ENCODE data around the gene PLEKHG5. TPM values are rescaled to one million over a fixed set of nuclear protein-coding genes. Genes with fewer than 3 reads are reported as not detected.

PLEKHG5 gene
- total and polyA plus RNA-seq, 2 donors (not counting 1 experiment from before 2014, with no cell fraction given), result 0.13 to 0.20 TPM

DNA sequence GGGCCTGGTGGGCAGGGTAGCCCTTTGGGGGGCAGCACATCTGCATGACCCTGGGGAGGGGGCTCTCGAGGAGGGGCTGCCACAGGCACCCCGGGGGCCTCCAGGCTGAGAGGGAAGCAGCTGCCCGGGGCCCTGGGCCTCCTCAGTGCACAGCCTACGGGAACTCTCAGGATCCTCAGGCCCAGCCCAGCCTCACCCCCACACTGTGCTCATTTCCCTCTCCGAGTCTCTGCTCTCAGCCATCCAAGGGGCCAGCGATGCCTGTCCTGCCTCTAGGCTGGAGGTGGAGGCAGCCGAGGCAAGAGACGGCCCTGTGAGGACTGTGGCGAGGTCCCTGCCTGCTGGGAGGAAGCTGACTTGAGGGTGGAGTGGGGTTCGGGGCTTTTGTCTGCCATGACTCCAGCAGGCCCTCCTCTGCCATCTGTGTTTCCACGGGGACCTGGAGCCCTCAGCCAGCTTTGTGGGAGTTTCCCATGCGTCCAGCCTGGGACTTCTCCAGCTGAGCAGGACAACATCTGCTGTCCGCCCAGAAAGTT is 7.2 kb upstream of the PLEKHG5 start:
- H3K9ac ChIP-seq (ENCODE audit: low read length), result no peak overlapping the region
- H3K27ac Mint-ChIP-seq, result no peak overlapping the region

More for the DNA sequence above, 7.2 kb upstream of the PLEKHG5 start:
- H3K27me3 ChIP-seq (replicated peaks in 1 of 4; ENCODE audit: control extremely low read depth in 1 of 4, control insufficient read depth in 3 of 4, insufficient read depth in 4 of 4, low read length in 3 of 4), result peaks cover 0 to 46% (median 12%) of the 10 kb centered on the region in 4 experiments
- H3K4me1 ChIP-seq (ENCODE audit: control insufficient read depth in 2 of 2, insufficient read depth in 2 of 2, low read length in 2 of 2), result peaks cover 13 to 17% of the 10 kb centered on the region in 2 donors
- H3K4me2 ChIP-seq (replicated peaks; ENCODE audit: low read depth, low read length, poor library complexity, severe bottlenecking), result peak overlapping the region; percentile 89
- ChIA-PET POLR2A (no interaction called here), CTCF (interaction anchor here (0.6 to 1.4 kb wide), 5 partner anchors 8 to 20 kb away, joined by 3 to 5 read pairs (median 4); partner anchors contain the start of gene PLEKHG5)
- H3K9me3 ChIP-seq (ENCODE audit: control extremely low read depth in 1 of 3, control insufficient read depth in 2 of 3, insufficient read depth in 1 of 3, low read length in 2 of 3), result no peaks in the 10 kb centered on the region
- H3K4me1 Mint-ChIP-seq, result peaks cover 13% of the 10 kb centered on the region
- H4K20me1 ChIP-seq (ENCODE audit: control insufficient read depth, insufficient read depth, low read length, poor library complexity, severe bottlenecking), result no peaks in the 10 kb centered on the region
- H3K79me2 ChIP-seq (ENCODE audit: control insufficient read depth, insufficient read depth, low read length), result no peaks in the 10 kb centered on the region
- H3K9me3 Mint-ChIP-seq (ENCODE audit: insufficient read depth), result no peaks in the 10 kb centered on the region
- ATAC-seq (ENCODE audit: low read depth) (no peak), DNase-seq (no peak)
- no peak overlapping the region for H3K27ac ChIP-seq (ENCODE audit: low read length in 2 of 2)
- no peaks in the 10 kb centered on the region for H3K36me3 ChIP-seq (replicated peaks in 1 of 2; ENCODE audit: control extremely low read depth in 1 of 2, control insufficient read depth in 1 of 2, extremely low read depth in 1 of 2, insufficient read depth in 2 of 2, low read length in 1 of 2)
- H3K27me3 Mint-ChIP-seq, result peaks cover 34% of the 10 kb centered on the region
- H3K4me3 Mint-ChIP-seq, result peak overlapping the region; percentile 29
- no peak overlapping the region for H3K4me3 ChIP-seq (ENCODE audit: control extremely low read depth in 1 of 5, extremely low read depth in 1 of 5, insufficient read depth in 1 of 5, low read depth in 2 of 5, low read length in 4 of 5)
- WGBS (ENCODE audit: insufficient coverage), result 84% methylated on average over 11 of the region's 13 CpGs
- TF ChIP-seq, protein P1, sequence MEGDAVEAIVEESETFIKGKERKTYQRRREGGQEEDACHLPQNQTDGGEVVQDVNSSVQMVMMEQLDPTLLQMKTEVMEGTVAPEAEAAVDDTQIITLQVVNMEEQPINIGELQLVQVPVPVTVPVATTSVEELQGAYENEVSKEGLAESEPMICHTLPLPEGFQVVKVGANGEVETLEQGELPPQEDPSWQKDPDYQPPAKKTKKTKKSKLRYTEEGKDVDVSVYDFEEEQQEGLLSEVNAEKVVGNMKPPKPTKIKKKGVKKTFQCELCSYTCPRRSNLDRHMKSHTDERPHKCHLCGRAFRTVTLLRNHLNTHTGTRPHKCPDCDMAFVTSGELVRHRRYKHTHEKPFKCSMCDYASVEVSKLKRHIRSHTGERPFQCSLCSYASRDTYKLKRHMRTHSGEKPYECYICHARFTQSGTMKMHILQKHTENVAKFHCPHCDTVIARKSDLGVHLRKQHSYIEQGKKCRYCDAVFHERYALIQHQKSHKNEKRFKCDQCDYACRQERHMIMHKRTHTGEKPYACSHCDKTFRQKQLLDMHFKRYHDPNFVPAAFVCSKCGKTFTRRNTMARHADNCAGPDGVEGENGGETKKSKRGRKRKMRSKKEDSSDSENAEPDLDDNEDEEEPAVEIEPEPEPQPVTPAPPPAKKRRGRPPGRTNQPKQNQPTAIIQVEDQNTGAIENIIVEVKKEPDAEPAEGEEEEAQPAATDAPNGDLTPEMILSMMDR (IDR thresholded peaks at IDR 0.05), result no peak
- no peak for TF ChIP-seq EZH2 (IDR thresholded peaks at IDR 0.05; ENCODE audit: borderline replicate concordance, insufficient read depth, low read depth, low read length, poor library complexity, severe bottlenecking)
- no peak overlapping the region for H2AFZ ChIP-seq (ENCODE audit: insufficient read depth, low read depth, low read length, poor library complexity, severe bottlenecking)
- intact Hi-C loops (cut with micrococcal nuclease), result no loop called here

Measured in B cell (primary cell).